LNCaP clone FGC (cell line): ENCODE measurements around the gene GRIN2D.

Source experiments
- DNase-seq: peaks from one replicate; pipeline ENCODE4 v3.0.0-alpha.2; 2011; ENCODE audit warnings: low read depth
- H3K4me3 ChIP-seq: 2 replicates; pipeline ENCODE4 v1.5.1; 2011; ENCODE audit warnings: mild to moderate bottlenecking, low read depth, low read length, control low read depth
- TF ChIP-seq, protein P1 (sequence below): IDR thresholded peaks from 2 replicates; pipeline ENCODE4 v1.5.1; 2012; ENCODE audit warnings: mild to moderate bottlenecking; ENCODE audit not compliant: control insufficient read depth, insufficient read depth; ENCODE audit errors: extremely low read depth

GRIN2D gene

DNA sequence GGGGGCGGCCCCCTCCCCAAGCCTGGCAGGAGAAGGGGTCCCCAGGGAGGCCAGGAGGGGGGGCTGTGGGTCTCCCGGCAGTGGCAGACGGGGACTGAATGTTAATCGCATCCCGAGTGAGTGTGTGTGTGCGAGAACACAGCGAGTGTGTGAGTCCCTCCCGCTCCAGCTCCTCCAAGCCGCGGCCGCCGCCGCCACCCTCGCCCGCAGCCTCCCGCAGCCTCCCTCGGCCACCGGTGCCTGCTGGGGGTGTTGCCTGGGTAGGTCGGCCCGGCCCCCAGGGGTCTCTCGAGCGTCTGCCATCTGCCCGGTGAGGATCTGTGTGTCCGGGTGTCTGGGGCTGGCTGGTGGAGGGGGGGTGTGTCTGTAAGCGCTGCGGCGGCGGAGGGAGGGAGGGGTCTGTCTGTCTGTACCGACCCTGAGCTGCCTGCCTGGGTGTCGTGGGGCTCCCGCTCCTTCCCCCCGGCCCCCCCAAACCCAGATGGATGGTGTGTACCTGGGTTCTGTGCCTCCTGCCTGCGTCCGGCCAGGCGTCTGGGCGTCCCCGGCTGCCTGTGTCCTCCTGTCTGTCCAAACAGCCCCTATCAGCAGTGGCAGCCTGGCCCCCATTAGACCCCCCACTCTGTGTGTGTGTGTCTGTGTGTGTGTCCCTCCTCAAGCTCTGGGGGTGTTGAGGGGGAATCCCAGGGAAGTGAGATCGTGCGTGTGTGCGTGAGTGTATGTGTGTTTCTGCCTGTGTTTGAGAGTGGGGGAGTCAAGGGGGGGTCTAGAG lies at the start of gene GRIN2D:
Gene GRIN2D, plus strand, starts transcription at position 110 of the 772 bp plus-strand sequence. CDS start 4,725 bp downstream, outside the sequence.
- DNase-seq = no peak
- TF ChIP-seq, protein P1, sequence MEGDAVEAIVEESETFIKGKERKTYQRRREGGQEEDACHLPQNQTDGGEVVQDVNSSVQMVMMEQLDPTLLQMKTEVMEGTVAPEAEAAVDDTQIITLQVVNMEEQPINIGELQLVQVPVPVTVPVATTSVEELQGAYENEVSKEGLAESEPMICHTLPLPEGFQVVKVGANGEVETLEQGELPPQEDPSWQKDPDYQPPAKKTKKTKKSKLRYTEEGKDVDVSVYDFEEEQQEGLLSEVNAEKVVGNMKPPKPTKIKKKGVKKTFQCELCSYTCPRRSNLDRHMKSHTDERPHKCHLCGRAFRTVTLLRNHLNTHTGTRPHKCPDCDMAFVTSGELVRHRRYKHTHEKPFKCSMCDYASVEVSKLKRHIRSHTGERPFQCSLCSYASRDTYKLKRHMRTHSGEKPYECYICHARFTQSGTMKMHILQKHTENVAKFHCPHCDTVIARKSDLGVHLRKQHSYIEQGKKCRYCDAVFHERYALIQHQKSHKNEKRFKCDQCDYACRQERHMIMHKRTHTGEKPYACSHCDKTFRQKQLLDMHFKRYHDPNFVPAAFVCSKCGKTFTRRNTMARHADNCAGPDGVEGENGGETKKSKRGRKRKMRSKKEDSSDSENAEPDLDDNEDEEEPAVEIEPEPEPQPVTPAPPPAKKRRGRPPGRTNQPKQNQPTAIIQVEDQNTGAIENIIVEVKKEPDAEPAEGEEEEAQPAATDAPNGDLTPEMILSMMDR = no peak
- H3K4me3 ChIP-seq = no peak within 1 kb of the TSS

- H3K4me3 ChIP-seq = no peak overlapping the region
- no peak for DNase-seq
- TF ChIP-seq, protein P1 = no peak
Observed at GRCh38 chr19:48344892-48345291, 48.6 kb upstream of the GRIN2D start.

GRCh38 chr19:48346191-48346590 lies 47.3 kb upstream of the GRIN2D start:
- TF ChIP-seq, protein P1 = no peak
- no peak overlapping the region for H3K4me3 ChIP-seq
- DNase-seq = no peak

GRCh38 chr19:48348045-48348444 lies 45.4 kb upstream of the GRIN2D start:
- TF ChIP-seq, protein P1 = no peak
- DNase-seq = no peak

DNA sequence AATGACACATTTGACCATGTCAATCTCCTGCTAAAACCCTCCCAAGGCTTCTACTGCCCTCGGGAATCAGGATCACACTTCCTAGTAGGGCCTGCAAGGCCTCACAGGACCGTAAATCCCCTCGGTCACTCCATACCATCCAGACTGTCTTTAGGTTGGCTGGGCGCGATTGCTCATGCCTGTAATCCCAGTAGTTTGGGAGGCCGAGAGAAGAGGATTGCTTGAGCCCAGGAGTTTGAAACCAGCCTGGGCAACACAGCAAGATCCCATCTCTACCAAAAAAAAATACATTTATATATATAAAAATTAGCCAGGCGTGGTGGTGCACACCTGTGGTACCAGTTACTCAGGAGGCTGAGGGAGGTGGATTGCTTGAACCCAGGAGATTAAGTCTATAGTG lies 44.7 kb upstream of the GRIN2D start:
- H3K4me3 ChIP-seq = no peak overlapping the region
- no peak for DNase-seq
- TF ChIP-seq, protein P1 = no peak

More at GRCh38 chr19:48348045-48348444, 45.4 kb upstream of the GRIN2D start:
- H3K4me3 ChIP-seq = no peak overlapping the region

DNA sequence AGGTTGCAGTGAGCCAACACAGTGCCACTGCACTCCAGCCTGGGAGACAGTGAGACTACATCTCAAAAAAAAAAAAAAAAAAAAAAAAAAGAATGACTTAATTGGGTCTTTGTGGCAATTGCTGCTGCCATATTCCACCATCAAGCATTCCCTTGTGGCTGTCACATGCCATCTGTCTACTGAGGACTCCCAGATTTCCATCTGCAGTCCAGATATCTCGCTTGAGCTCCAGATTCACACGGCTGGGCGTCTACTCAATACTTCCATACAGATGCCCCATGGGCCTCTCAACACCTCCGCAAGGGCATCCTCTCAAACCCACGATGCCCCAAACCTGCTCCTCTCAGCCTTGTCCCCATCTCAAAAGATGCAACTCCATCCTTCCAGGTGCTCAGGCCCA lies 42.6 kb upstream of the GRIN2D start:
- TF ChIP-seq, protein P1 = no peak

GRCh38 chr19:48351341-48351752 lies 42.1 kb upstream of the GRIN2D start:
- TF ChIP-seq, protein P1 = peak; percentile 52
- DNase-seq = no peak
- no peak overlapping the region for H3K4me3 ChIP-seq

More for the DNA sequence above, 42.6 kb upstream of the GRIN2D start:
- no peak for DNase-seq
- H3K4me3 ChIP-seq = no peak overlapping the region
